BJ (cell line): ENCODE data around the gene ZNF837. TPM values are rescaled to one million over a fixed set of nuclear protein-coding genes. Genes with fewer than 3 reads are reported as not detected.

Source experiments
- CTCF ChIA-PET: fragments of 350-600 bp; formaldehyde crosslinking; extraction: SDS; loops from one replicate; lab custom pipeline; 2021; ENCODE audit warnings: antibody characterized with exemption, inconsistent platforms; lab: Yijun Ruan, JAX
- POLR2A ChIA-PET: fragments of 300-600 bp; sonication (Branson Sonifier 250); formaldehyde crosslinking; extraction: SDS; loops from one replicate; lab custom pipeline; 2021; ENCODE audit warnings: antibody characterized with exemption; lab: Charles Lee
- DNase-seq: peaks from one replicate; pipeline ENCODE4 v3.0.0-alpha.2; 2011; ENCODE audit warnings: low read depth
- H3K27me3 ChIP-seq: 2 replicates; pipeline ENCODE4 v1.6.0; 2011; ENCODE audit warnings: low read length; ENCODE audit not compliant: control insufficient read depth, insufficient read depth
- H3K36me3 ChIP-seq: 2 replicates; pipeline ENCODE4 v1.5.1; 2011; ENCODE audit warnings: low read length; ENCODE audit not compliant: control insufficient read depth, insufficient read depth
- H3K4me3 ChIP-seq: 2 replicates; pipeline ENCODE4 v1.5.1; 2011; ENCODE audit warnings: low read depth, mild to moderate bottlenecking, control low read depth, low read length
- CTCF ChIP-seq: IDR thresholded peaks from 2 replicates; pipeline ENCODE4 v1.5.1; 2011; ENCODE audit warnings: low read depth, mild to moderate bottlenecking, control low read depth, inconsistent platforms, low read length, moderate library complexity; ENCODE audit not compliant: insufficient read depth
- polyA plus RNA-seq: library from polyadenylated mRNA; depleted of rRNA; stranded (reverse); fragments of >200 nt; gene quantifications from 2 replicates; pipeline ENCODE4 v1.2.3, GENCODE V29; 2011

Gene ZNF837
- polyA plus RNA-seq, 1 experiment, result 0.82 TPM

- ChIA-PET POLR2A (no interaction called here), CTCF (no interaction called here)
- H3K36me3 ChIP-seq, result peaks cover 12% of the 10 kb centered on the region
- no peak for TF ChIP-seq CTCF
- no peak for DNase-seq
- H3K4me3 ChIP-seq, result no peak overlapping the region
- no peaks in the 10 kb centered on the region for H3K27me3 ChIP-seq
These were observed 17.3 kb upstream of the ZNF837 start for GRCh38 chr19:58398087-58398486.

DNA sequence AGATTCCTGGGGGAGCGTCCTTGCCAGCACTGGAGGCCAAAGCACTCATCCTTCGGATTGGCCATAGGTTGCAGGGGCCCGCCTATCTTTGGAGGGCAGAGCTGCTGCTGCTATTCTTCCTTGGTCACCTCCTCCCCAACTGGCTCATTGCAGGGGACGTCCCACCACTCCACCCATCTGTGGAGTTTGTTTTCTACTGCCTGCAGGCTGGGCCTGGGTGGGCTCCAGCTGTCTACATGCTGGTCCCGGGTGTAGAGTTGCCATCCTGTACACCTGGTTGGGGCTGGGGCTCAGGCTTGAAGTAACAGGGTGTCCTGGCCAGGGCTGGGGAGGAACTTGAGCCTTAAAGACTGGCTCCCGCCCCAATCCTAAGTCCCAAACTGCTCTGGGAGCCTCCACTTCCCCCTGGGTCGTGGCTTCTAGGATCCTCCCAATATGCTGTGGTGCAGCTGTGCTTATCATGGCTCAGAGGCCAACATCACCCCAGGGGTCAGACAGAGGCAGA, 16.8 kb upstream of the ZNF837 start:
- no peak for TF ChIP-seq CTCF
- CTCF ChIA-PET, result no interaction called here
- POLR2A ChIA-PET, result no interaction called here
- DNase-seq, result no peak
- H3K4me3 ChIP-seq, result no peak overlapping the region
- peaks cover 16% of the 10 kb centered on the region for H3K36me3 ChIP-seq
- H3K27me3 ChIP-seq, result no peaks in the 10 kb centered on the region

DNA sequence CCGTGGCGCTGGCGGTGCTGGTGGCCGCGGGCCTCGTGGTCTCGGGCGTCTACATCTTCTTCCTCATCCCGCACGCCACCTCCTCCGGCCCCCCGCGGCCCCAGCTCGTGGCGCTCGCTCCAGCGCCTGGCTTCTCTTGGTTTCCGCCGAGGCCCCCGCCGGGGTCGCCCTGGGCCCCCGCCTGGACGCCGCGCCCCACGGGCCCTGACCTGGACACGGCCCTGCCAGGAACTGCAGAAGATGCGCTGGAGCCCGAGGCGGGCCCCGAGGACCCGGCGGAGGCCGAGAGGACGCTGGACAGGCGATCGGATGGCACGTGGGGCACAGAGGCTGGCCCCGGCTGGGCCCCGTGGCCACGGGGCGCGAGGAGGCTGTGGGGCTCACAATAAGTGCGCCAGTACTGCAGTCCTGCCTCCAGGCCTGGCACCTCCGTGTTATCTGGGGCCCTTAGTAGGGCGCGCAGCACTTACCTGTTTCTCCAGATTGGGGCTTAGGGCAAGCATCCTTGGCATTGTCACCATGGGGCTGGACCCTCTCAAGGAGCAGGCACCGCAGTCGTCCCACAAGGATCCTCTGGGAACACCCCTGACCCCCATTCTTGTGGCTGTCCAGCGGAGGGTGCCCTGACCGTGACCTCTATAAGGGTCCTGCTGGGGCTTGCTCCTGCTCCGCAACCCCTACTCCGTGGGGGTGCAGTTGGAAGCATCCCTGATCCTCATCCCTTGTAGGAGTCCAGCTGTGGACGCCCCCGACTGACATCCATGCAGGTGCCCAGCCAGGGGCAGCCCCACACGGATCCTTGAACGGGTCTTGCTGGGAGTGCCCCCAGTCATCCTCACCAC, 16.1 kb upstream of the ZNF837 start:
- POLR2A ChIA-PET, result no interaction called here

DNA sequence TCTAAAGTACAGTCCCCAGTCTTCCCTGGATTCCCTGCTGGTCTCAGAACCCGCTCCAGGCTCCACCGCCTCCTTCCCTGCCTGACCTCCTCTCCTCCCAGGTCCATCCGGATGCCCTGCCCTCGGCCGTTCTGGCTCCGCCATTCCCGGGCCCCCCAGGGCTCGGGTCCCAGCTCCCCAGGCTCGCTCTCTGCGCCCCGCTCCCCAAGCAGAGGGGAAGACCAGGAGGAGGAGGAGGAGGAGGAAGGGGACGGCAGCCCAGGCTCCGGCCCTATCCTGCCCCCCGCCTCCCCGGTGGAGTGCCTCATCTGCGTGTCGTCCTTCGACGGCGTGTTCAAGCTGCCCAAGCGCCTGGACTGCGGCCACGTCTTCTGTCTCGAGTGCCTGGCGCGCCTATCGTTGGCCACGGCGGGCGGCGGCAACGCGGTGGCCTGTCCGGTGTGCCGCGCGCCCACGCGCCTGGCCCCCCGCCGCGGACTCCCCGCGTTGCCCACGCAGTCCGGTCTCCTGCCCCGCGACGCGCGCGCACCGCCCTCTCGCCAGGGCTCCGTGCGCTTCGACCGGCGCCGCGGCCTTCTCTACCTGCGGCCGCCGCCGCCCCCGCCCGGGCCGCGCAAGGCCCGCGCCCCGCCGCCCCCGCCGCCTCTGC, 15.3 kb upstream of the ZNF837 start:
- H3K36me3 ChIP-seq, result peaks cover 17% of the 10 kb centered on the region
- POLR2A ChIA-PET, result no interaction called here
- DNase-seq, result no peak

More for the DNA sequence above, 16.1 kb upstream of the ZNF837 start:
- no peak for TF ChIP-seq CTCF
- Histone ChIP-seq H3K4me3 (no peak overlapping the region), H3K27me3 (no peaks in the 10 kb centered on the region), H3K36me3 (peaks cover 16% of the 10 kb centered on the region)
- CTCF ChIA-PET, result no interaction called here
- no peak for DNase-seq

More for the DNA sequence above, 15.3 kb upstream of the ZNF837 start:
- Histone ChIP-seq H3K4me3 (no peak overlapping the region), H3K27me3 (no peaks in the 10 kb centered on the region)
- CTCF ChIA-PET, result no interaction called here
- TF ChIP-seq CTCF, result no peak
